Tibial artery (tissue), 4 donors: Measurements from ENCODE around the gene LXN.

ENCODE experiments used
- DNase-seq, 2 donors: peaks; one replicate each; pipeline ENCODE4 v3.0.0-alpha.2; 2019
- H3K27ac ChIP-seq, 2 donors: fragments of 200-600 bp; sonication (generic) in 1 of 2; 1 replicate in 1 of 2; 2 replicates in 1 of 2; pipeline ENCODE4 v1.5.1; 2018 to 2019; ENCODE audit warnings: mild to moderate bottlenecking in 1 of 2
- H3K27me3 ChIP-seq, 2 donors: fragments of 200-600 bp; sonication (generic) in 1 of 2; one replicate each; pipeline versions ENCODE4 v1.5.1 to v1.6.0; 2016 to 2019
- H3K36me3 ChIP-seq, 3 donors: fragments of 200-600 bp; sonication (generic) in 2 of 3; one replicate each; pipeline ENCODE4 v1.5.1; 2016 to 2019; ENCODE audit warnings: mild to moderate bottlenecking in 2 of 3
- H3K4me1 ChIP-seq, 4 donors: fragments of 200-600 bp; sonication (generic) in 2 of 4; 1 replicate in 3 of 4; 2 replicates in 1 of 4; pipeline ENCODE4 v1.5.1; 2016 to 2019
- H3K4me3 ChIP-seq, 2 donors: fragments of 200-600 bp; sonication (generic) in 1 of 2; 1 replicate in 1 of 2; 2 replicates in 1 of 2; pipeline ENCODE4 v1.5.1; 2018 to 2019; ENCODE audit warnings: mild to moderate bottlenecking in 2 of 2
- H3K9me3 ChIP-seq, 3 donors: fragments of 200-600 bp; sonication (generic) in 1 of 3; one replicate each; pipeline ENCODE4 v1.5.1; 2016 to 2019
- intact Hi-C: fragments of 100-400 bp; cut with DNase I; formaldehyde crosslinking; loops from one replicate; pipeline ENCODE4 v1.15.0; 2023; ENCODE audit warnings: low total_unique reads
- TF ChIP-seq, protein P1 (sequence below), 2 experiments: fragments of 200-600 bp in 1 of 2; fragments of 450-650 bp in 1 of 2; IDR thresholded peaks; one replicate each; pipeline ENCODE4 v1.5.1; 2017 to 2019; ENCODE audit warnings: antibody characterized with exemption in 2 of 2, mild to moderate bottlenecking in 1 of 2, moderate library complexity in 1 of 2

The LXN gene

DNA sequence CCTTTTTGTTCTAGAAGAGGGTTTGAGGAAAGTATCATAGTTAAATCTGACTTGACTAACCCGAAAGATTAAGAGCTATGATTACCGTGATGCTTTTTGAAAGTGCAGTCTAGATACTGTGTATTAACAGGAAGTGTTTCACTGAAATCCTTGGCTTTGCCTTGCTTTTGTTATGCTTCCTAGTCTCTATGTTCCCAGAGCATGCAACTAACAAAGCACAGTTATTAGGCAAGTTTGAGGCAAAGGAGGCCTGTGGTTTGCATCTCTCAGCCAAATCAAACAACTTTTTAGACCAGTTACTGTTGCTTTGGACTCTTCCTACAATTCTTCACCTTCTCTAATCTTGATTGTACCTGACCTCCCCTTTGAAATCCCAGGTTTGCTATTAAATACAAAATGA is 3.9 kb downstream of the LXN start:
- DNase-seq, result no peak
- TF ChIP-seq, protein P1, sequence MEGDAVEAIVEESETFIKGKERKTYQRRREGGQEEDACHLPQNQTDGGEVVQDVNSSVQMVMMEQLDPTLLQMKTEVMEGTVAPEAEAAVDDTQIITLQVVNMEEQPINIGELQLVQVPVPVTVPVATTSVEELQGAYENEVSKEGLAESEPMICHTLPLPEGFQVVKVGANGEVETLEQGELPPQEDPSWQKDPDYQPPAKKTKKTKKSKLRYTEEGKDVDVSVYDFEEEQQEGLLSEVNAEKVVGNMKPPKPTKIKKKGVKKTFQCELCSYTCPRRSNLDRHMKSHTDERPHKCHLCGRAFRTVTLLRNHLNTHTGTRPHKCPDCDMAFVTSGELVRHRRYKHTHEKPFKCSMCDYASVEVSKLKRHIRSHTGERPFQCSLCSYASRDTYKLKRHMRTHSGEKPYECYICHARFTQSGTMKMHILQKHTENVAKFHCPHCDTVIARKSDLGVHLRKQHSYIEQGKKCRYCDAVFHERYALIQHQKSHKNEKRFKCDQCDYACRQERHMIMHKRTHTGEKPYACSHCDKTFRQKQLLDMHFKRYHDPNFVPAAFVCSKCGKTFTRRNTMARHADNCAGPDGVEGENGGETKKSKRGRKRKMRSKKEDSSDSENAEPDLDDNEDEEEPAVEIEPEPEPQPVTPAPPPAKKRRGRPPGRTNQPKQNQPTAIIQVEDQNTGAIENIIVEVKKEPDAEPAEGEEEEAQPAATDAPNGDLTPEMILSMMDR (IDR thresholded peaks at IDR 0.05), result no peak

DNA sequence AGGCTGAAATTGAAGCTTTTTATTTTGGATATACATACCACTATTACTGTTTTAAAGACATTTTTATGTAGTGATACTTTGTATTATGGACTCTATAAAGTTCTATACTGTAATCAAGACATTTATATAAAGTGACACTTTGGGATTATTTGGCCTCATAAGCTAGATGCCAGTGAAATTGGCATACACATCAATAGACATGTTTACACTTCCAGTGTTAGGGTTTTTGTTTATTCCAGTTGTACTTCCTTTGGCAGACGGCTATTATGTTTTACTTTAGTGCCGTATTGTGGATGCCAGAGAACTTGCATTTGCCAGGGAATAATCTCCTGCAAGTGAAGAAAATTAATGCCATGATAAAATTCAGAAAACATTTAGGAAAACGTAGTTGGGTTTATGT is 6.0 kb downstream of the LXN start:
- peaks cover 34 to 63% (median 36%) of the 10 kb centered on the region in 3 donors for H3K36me3 ChIP-seq

More for the DNA sequence above, 3.9 kb downstream of the LXN start:
- H3K27me3 ChIP-seq, result no peaks in the 10 kb centered on the region
- peaks cover 24 to 47% (median 28%) of the 10 kb centered on the region in 3 donors for H3K36me3 ChIP-seq
- intact Hi-C loops, result no loop called here
- H3K4me1 ChIP-seq, result peaks cover 0 to 19% (median 0%) of the 10 kb centered on the region in 4 donors
- H3K4me3 ChIP-seq, result no peak overlapping the region
- H3K9me3 ChIP-seq, result no peaks in the 10 kb centered on the region
- no peak overlapping the region for H3K27ac ChIP-seq

DNA sequence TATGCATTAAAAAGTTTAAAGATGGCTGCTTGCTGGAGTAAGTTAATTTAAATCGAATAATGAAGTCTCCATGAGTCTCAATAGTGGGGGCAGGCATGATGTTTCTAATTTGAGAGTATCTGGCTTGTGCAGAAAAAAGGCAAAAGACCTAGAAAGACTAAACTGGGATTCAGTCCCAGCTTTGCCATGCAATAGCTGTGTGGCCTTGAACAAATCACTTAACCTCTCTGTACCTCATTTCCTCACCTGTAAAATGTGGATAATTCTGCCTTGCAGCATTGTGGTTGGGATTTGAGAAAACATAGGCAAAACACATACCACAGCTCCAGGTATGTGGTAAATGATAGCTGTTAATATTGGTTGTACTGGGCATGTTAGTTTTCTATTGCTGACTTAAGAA is 8.6 kb downstream of the LXN start:
- Histone ChIP-seq H3K9me3 (no peaks in the 10 kb centered on the region), H3K27me3 (no peaks in the 10 kb centered on the region), H3K4me3 (no peak overlapping the region), H3K4me1 (no peaks in the 10 kb centered on the region), H3K27ac (no peak overlapping the region), H3K36me3 (peaks cover 42 to 86% (median 55%) of the 10 kb centered on the region in 3 donors)
- TF ChIP-seq, protein P1 (IDR thresholded peaks at IDR 0.05), result no peak
- intact Hi-C loops, result no loop called here
- no peak for DNase-seq

More for the DNA sequence above, 6.0 kb downstream of the LXN start:
- DNase-seq, result no peak
- Histone ChIP-seq H3K4me3 (no peak overlapping the region), H3K4me1 (peaks cover 0 to 9% (median 0%) of the 10 kb centered on the region in 4 donors), H3K9me3 (no peaks in the 10 kb centered on the region), H3K27ac (no peak overlapping the region), H3K27me3 (no peaks in the 10 kb centered on the region)
- TF ChIP-seq, protein P1 (IDR thresholded peaks at IDR 0.05), result no peak
- intact Hi-C loops, result no loop called here

DNA sequence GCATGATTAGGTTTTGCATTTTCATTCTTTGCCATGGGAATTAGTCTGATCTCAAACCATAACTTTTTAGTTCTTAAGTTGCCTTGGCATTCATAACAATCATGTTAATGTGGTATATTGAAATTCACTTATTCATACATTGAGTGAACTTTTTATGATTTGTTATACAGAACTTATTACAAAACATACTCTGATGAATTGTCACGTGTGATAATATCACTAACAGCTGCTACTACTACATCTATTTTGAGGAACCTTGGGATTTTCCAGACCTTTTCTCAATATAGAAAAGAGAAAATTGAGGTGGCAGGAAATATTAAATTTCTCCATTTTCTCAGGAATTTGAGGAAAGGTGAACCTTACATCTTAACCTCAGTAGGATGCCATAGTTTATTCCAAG is 9.2 kb downstream of the LXN start:
- intact Hi-C loops, result no loop called here
- Histone ChIP-seq H3K9me3 (no peaks in the 10 kb centered on the region), H3K36me3 (peaks cover 42 to 82% (median 61%) of the 10 kb centered on the region in 3 donors), H3K4me1 (no peaks in the 10 kb centered on the region), H3K27me3 (no peaks in the 10 kb centered on the region), H3K4me3 (no peak overlapping the region), H3K27ac (no peak overlapping the region)
- TF ChIP-seq, protein P1 (IDR thresholded peaks at IDR 0.05), result no peak
- DNase-seq, result no peak

DNA sequence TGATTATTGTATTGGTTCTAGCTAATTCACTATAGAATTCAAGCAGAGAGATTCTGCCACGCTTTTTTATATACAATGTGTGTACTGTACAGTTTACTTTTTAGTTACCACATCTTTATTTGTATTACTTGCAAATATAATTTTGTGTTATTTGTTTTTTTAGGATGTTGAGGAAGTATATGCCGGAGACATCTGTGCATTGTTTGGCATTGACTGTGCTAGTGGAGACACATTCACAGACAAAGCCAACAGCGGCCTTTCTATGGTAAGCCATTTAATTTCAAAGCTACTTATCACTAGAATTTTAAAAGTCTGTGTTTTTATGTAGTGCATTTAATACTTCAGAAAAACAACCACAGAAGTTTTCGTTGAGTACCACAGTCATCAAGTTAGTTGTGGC is 11.7 kb downstream of the LXN start:
- H3K36me3 ChIP-seq, result peaks cover 48 to 72% (median 63%) of the 10 kb centered on the region in 3 donors
- TF ChIP-seq, protein P1 (IDR thresholded peaks at IDR 0.05), result no peak
- H3K9me3 ChIP-seq, result no peaks in the 10 kb centered on the region
- intact Hi-C loops, result no loop called here
- DNase-seq, result no peak
- H3K4me1 ChIP-seq, result no peaks in the 10 kb centered on the region
- no peak overlapping the region for H3K27ac ChIP-seq
- H3K4me3 ChIP-seq, result no peak overlapping the region
- no peaks in the 10 kb centered on the region for H3K27me3 ChIP-seq
